ENCODE results near the gene SCAMP3. TPM values are rescaled to one million over a fixed set of nuclear protein-coding genes. Genes with fewer than 3 reads are reported as not detected.
A peak's percentile ranks its signal among the peaks of the same experiment; 100 is the strongest.

SCAMP3 gene
- total RNA-seq, 1 experiment from 2014 or later, result 64.2 TPM

- peak in 1 of 3 experiments; percentile 14; a peak in 2 of 6 replicates for TF ChIP-seq CTCF (IDR thresholded peaks at IDR 0.05 in 2 of 3, conservative IDR thresholded peaks at IDR 0.05 in 1 of 3; ENCODE audit: borderline replicate concordance in 1 of 3, insufficient read depth in 1 of 3, low read depth in 2 of 3, low read length in 2 of 3)
- TF ChIP-seq POLR2A (IDR thresholded peaks at IDR 0.05; ENCODE audit: borderline replicate concordance, extremely low read depth, insufficient read depth, insufficient read length), result peak; percentile 95
- peak; percentile 98 for TF ChIP-seq MAX (IDR thresholded peaks at IDR 0.05)
Observed at GRCh38 chr1:155244368-155245162, 17.6 kb downstream of the SCAMP3 start (continued).

DNA sequence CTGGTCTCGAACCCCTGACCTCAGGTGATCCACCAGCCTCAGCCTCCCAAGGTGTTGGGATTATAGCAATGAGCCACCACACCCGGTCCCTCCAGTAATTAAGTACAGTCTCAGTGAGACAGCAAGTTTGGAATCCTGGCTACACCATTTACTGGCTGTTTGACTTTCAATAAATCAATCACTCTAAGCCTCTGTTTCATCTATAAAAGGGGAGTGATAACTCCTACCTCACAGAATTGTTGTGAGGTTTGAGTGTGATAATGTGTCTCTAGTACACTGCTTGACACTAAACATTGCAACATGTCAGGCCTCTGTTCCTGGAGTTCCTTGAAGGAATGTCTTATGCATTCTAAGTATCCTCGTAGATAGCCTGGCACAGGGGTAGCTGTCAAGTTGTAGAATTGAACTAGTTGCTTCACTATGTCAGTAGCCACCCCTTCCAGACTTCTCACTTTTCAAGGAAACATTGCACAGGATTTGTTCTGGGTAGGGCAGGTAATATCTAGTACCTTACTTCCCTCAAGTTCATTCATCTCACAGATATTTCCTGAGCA, 19.3 kb downstream of the SCAMP3 start:
- CTCF ChIA-PET, result interaction anchor here (1.4 kb wide), 1 partner anchor 70 kb away, joined by 5 read pairs; the partner anchor contains the start of gene KRTCAP2
- DNase-seq (ENCODE audit: low read depth, low spot score) (no peak), ATAC-seq (no peak)
- Histone ChIP-seq H3K27me3 (ENCODE audit: insufficient read depth, low read length) (no peaks in the 10 kb centered on the region), H2AFZ (ENCODE audit: low read depth, low read length, poor library complexity, severe bottlenecking) (no peak overlapping the region), H3K9ac (ENCODE audit: low read length) (peak overlapping the region; percentile 80; the same call in 1 of the 2 replicates), H3K27ac (ENCODE audit: low read depth, low read length) (no peak overlapping the region), H3K79me2 (ENCODE audit: insufficient read depth, low read length) (no peaks in the 10 kb centered on the region), H3K4me2 (ENCODE audit: low read length) (peak overlapping the region; percentile 76), H4K20me1 (ENCODE audit: insufficient read depth) (no peaks in the 10 kb centered on the region), H3K36me3 (ENCODE audit: control insufficient read depth in 1 of 2, insufficient read depth in 2 of 2, low read length in 2 of 2) (peaks cover 0 to 2% of the 10 kb centered on the region in 2 experiments; a peak in 3 of 4 replicates), H3K9me2 (ENCODE audit: insufficient read depth) (no peaks in the 10 kb centered on the region), H3K9me3 (ENCODE audit: control insufficient read depth in 1 of 2, insufficient read depth in 1 of 2, low read depth in 1 of 2, low read length in 2 of 2) (no peaks in the 10 kb centered on the region), H3K4me1 (ENCODE audit: control insufficient read depth in 1 of 2, insufficient read depth in 2 of 2, low read length in 2 of 2) (peaks cover 16 to 46% of the 10 kb centered on the region in 2 experiments), H3K4me3 (replicated peaks in 1 of 2; ENCODE audit: low read depth in 1 of 2, low read length in 2 of 2) (peak overlapping the region; percentile 69 to 74; a peak in 3 of 4 replicates)
- POLR2A ChIA-PET, result interaction anchor here (1.6 to 1.7 kb wide), 2 partner anchors 16 to 49 kb away, joined by 7 read pairs; no protein-coding TSS in a partner anchor
- BruUV-seq (replicated peaks), result no TSS peak
- RAD21 ChIA-PET (ENCODE audit: low non-redundant PET in 1 of 2, low total read pairs in 2 of 2, uncharacterized antibody in 2 of 2, unreplicated experiment in 2 of 2), result no interaction called here
- intact Hi-C loops (cut with micrococcal nuclease), result loop anchor here (5.0 kb wide), 1 partner anchor 36 kb away; the partner anchor contains the start of genes MTX1 and THBS3
- no peak for TF ChIP-seq POLR2A (IDR thresholded peaks at IDR 0.05; ENCODE audit: borderline replicate concordance, extremely low read depth, insufficient read depth, insufficient read length)
- TF ChIP-seq REST (IDR thresholded peaks at IDR 0.05; ENCODE audit: low read depth), result no peak
- no peak for TF ChIP-seq ZNF274 (IDR thresholded peaks at IDR 0.05; ENCODE audit: low read depth, low read length)
- no peak for TF ChIP-seq SP1 (IDR thresholded peaks at IDR 0.05; ENCODE audit: low read depth)
- TF ChIP-seq POLR2AphosphoS5 (IDR thresholded peaks at IDR 0.05; ENCODE audit: low read depth, low read length), result no peak
- TF ChIP-seq ZFX (IDR thresholded peaks at IDR 0.05), result no peak
- no peak for TF ChIP-seq EGR1 (IDR thresholded peaks at IDR 0.05; ENCODE audit: low read depth)
- TF ChIP-seq YY1 (IDR thresholded peaks at IDR 0.05; ENCODE audit: extremely low read depth, insufficient replicate concordance, low read depth, low read length), result no peak
- no peak for TF ChIP-seq EZH2 (IDR thresholded peaks at IDR 0.05)
- TF ChIP-seq ZBTB33 (IDR thresholded peaks at IDR 0.05; ENCODE audit: extremely low read depth, insufficient replicate concordance, low read length), result no peak
- TF ChIP-seq JUND (IDR thresholded peaks at IDR 0.05), result no peak
- no peak for TF ChIP-seq FOSL1 (IDR thresholded peaks at IDR 0.05; ENCODE audit: low read depth)
